ENCODE results near the gene PSMC5. TPM values are rescaled to one million over a fixed set of nuclear protein-coding genes. Genes with fewer than 3 reads are reported as not detected.

The PSMC5 gene
- polyA plus RNA-seq, 2 donors, result 137 to 156 TPM

DNA sequence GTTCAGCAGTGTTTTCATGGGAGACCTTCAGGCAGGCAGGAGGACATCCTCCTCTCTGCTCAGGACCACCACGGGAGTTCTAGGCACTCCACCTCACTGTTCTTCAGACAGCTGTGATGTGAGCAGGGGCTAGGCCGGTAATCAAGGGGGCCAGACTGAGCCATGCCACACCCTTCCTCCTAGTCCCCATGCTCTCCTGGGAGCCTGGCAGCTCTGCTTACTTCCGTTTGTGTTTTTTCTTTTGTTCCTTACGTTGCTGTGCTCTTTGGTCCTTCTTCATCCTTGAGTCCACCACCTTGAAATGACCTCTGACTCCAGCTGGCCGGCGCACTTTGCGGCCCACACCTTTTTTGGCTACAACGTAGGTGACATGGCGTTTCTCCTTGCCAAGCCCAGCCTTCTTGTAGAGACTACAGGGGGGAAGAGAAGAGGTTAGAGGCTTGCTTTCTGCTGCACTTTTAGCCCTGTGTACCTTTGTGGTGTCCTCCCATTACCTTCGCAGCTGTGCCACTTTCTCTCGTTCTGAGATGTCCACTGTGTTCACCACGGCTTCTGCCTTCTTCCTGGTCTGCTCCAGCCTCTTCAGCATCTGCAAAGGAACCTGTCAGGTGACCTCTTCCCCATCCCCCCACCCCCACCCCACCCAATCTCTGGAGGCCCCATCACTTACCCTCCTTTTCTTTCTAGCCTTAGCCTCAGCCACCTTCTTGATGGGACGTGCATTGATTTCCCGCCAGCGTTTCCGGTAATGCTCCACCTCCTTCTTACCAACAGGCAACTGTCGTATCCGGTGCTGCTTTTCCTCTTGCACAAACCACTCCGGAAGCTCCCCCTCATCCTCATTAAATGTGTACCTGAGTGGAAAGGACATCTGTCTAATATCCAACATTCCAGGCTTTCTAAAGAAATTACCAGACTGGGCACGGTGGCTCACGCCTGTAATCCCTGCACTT lies 7.4 kb upstream of the PSMC5 start:
- WGBS, 2 donors, result 69 to 72% methylated on average over 21 of the region's 21 CpGs
- H3K27ac ChIP-seq (ENCODE audit: low read depth in 2 of 2, low read length in 1 of 2), result peak overlapping the region in 1 of 2 donors; percentile 34
- H3K4me3 ChIP-seq (ENCODE audit: low read depth in 1 of 2, low read length in 2 of 2), result no peak overlapping the region
- H3K9me3 ChIP-seq (ENCODE audit: control insufficient read depth in 2 of 2, insufficient read depth in 1 of 2, low read depth in 1 of 2, low read length in 1 of 2), result no peaks in the 10 kb centered on the region
- H3K4me1 ChIP-seq (ENCODE audit: control insufficient read depth in 2 of 2, insufficient read depth in 2 of 2, low read length in 1 of 2), result no peaks in the 10 kb centered on the region
- peaks cover 42 to 62% of the 10 kb centered on the region in 2 donors for H3K36me3 ChIP-seq (ENCODE audit: control insufficient read depth in 2 of 2, insufficient read depth in 2 of 2, low read length in 1 of 2)
- no peaks in the 10 kb centered on the region for H3K27me3 ChIP-seq (ENCODE audit: control insufficient read depth in 1 of 2, insufficient read depth in 2 of 2, low read length in 2 of 2)

DNA sequence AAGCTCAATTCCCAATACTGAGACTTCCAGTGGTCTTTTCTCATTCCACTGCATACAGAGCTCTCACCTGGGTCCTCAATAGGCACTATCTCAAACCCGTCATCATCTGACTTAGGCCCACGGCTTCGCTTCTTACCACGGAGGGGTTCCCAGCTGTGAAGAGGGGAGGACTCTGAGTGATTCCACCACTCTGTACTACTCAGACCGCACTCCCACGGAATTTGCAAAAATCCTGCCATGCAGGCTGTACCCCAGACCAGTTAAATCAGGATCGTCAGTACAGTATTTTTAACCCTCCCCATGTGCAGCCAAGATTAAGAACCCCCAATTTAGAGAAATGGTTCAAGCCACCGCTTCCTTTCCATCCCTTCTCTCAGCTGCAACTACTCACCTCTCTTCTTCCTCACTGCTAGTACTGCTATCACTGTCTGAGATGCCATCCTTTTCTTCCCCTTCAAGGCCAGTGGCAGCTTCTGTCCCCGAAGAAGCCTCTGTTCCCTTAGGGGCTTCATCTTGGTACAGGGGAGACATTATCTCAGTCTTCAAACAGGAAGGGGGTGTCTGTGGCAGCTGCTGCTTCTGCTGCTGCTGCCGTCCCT lies 6.2 kb upstream of the PSMC5 start:
- peaks cover 42 to 59% of the 10 kb centered on the region in 2 donors for H3K36me3 ChIP-seq (ENCODE audit: control insufficient read depth in 2 of 2, insufficient read depth in 2 of 2, low read length in 1 of 2)
- WGBS, 2 donors, result 84 to 88% methylated on average over 10 of the region's 10 CpGs

DNA sequence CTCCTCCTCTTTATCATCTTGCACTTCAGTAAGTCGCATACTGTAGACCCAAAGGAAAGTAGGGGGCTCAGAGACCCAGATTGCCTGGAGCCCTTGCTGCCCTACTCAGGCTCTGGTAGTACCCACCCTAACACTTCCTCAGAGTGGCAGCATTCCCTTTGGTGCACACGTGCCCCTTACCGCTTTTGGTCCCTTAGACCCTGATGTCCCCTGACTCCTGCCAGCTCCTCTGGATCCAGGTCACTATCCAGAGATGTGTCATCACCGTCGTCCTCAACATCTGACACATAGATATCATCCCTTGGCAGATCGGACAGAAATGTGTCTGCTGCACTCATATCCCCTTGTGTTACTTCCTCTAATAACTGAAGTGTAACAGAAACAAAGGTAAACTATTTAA lies 5.4 kb upstream of the PSMC5 start:
- Histone ChIP-seq H3K9me3 (ENCODE audit: control insufficient read depth in 2 of 2, insufficient read depth in 1 of 2, low read depth in 1 of 2, low read length in 1 of 2) (no peaks in the 10 kb centered on the region), H3K4me1 (ENCODE audit: control insufficient read depth in 2 of 2, insufficient read depth in 2 of 2, low read length in 1 of 2) (peaks cover 0 to 5% of the 10 kb centered on the region in 2 donors), H3K4me3 (ENCODE audit: low read depth in 1 of 2, low read length in 2 of 2) (no peak overlapping the region), H3K36me3 (ENCODE audit: control insufficient read depth in 2 of 2, insufficient read depth in 2 of 2, low read length in 1 of 2) (peaks cover 42 to 57% of the 10 kb centered on the region in 2 donors), H3K27ac (ENCODE audit: low read depth in 2 of 2, low read length in 1 of 2) (no peak overlapping the region), H3K27me3 (ENCODE audit: control insufficient read depth in 1 of 2, insufficient read depth in 2 of 2, low read length in 2 of 2) (no peaks in the 10 kb centered on the region)
- WGBS, 2 donors, result 77 to 80% methylated on average over 6 of the region's 6 CpGs

More for the DNA sequence above, 6.2 kb upstream of the PSMC5 start:
- Histone ChIP-seq H3K4me1 (ENCODE audit: control insufficient read depth in 2 of 2, insufficient read depth in 2 of 2, low read length in 1 of 2) (peaks cover 0 to 3% of the 10 kb centered on the region in 2 donors), H3K27me3 (ENCODE audit: control insufficient read depth in 1 of 2, insufficient read depth in 2 of 2, low read length in 2 of 2) (no peaks in the 10 kb centered on the region), H3K27ac (ENCODE audit: low read depth in 2 of 2, low read length in 1 of 2) (no peak overlapping the region), H3K9me3 (ENCODE audit: control insufficient read depth in 2 of 2, insufficient read depth in 1 of 2, low read depth in 1 of 2, low read length in 1 of 2) (no peaks in the 10 kb centered on the region), H3K4me3 (ENCODE audit: low read depth in 1 of 2, low read length in 2 of 2) (no peak overlapping the region)

DNA sequence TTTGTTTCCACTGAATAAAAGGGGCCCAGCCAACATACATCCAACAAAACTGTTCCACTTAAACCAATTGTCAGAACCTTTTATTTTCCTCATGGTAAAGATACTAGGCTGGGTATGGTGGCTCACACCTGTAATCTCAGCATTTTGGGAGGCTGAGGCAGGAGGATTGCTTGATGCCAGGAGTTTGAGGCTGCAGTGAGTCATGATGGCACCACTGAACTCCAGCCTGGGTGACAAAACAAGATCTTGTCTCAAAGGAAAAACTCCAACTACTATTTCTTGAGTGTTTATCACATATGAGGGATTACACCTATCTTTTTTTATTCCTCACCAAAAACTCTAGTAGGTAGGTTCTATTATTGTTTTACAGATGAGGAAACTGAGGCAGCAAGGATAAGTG lies 4.7 kb upstream of the PSMC5 start:
- H3K36me3 ChIP-seq (ENCODE audit: control insufficient read depth in 2 of 2, insufficient read depth in 2 of 2, low read length in 1 of 2), result peaks cover 42 to 53% of the 10 kb centered on the region in 2 donors
- H3K4me1 ChIP-seq (ENCODE audit: control insufficient read depth in 2 of 2, insufficient read depth in 2 of 2, low read length in 1 of 2), result peaks cover 0 to 5% of the 10 kb centered on the region in 2 donors
- no peaks in the 10 kb centered on the region for H3K27me3 ChIP-seq (ENCODE audit: control insufficient read depth in 1 of 2, insufficient read depth in 2 of 2, low read length in 2 of 2)

DNA sequence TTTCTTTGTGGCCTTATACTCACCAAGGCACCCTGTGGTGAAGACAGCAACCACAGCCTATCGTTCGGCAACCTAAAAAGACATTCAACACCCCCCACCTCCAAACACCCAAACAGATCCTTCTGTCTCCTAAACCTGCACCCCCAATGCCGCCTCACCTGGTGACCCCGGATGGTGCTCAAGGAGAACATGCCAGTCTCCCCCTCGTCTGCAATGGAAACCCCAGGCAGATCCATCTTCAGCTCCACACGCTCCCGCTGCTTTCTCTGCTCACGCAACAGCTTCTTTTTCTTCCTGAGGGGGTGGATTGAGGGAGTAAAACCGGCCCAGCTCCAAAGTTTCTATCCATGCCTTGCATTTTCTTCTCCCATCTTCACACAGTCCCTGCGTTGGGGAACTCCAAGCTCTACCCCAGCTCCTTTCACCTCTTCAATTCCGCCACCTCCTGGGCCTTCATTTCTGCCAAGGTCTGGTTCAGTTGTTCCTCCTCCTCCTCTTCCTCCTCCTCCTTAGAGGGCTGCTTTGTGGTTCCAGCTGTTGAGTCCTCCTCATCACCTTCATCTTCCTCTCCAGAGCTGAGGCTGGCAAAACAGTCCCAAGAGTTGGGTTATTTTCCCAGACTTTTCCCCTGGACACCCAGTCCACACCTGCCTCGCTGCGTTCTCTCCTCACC lies 3.4 kb upstream of the PSMC5 start:
- no peaks in the 10 kb centered on the region for H3K9me3 ChIP-seq (ENCODE audit: control insufficient read depth in 2 of 2, insufficient read depth in 1 of 2, low read depth in 1 of 2, low read length in 1 of 2)
- H3K36me3 ChIP-seq (ENCODE audit: control insufficient read depth in 2 of 2, insufficient read depth in 2 of 2, low read length in 1 of 2), result peaks cover 33 to 44% of the 10 kb centered on the region in 2 donors
- WGBS, 2 donors, result 91 to 95% methylated on average over 13 of the region's 13 CpGs
- H3K27me3 ChIP-seq (ENCODE audit: control insufficient read depth in 1 of 2, insufficient read depth in 2 of 2, low read length in 2 of 2), result no peaks in the 10 kb centered on the region
- H3K4me3 ChIP-seq (ENCODE audit: low read depth in 1 of 2, low read length in 2 of 2), result no peak overlapping the region
- H3K4me1 ChIP-seq (ENCODE audit: control insufficient read depth in 2 of 2, insufficient read depth in 2 of 2, low read length in 1 of 2), result peaks cover 0 to 5% of the 10 kb centered on the region in 2 donors
- no peak overlapping the region for H3K27ac ChIP-seq (ENCODE audit: low read depth in 2 of 2, low read length in 1 of 2)

More for the DNA sequence above, 4.7 kb upstream of the PSMC5 start:
- no peak overlapping the region for H3K27ac ChIP-seq (ENCODE audit: low read depth in 2 of 2, low read length in 1 of 2)
- no peaks in the 10 kb centered on the region for H3K9me3 ChIP-seq (ENCODE audit: control insufficient read depth in 2 of 2, insufficient read depth in 1 of 2, low read depth in 1 of 2, low read length in 1 of 2)
- H3K4me3 ChIP-seq (ENCODE audit: low read depth in 1 of 2, low read length in 2 of 2), result no peak overlapping the region

DNA sequence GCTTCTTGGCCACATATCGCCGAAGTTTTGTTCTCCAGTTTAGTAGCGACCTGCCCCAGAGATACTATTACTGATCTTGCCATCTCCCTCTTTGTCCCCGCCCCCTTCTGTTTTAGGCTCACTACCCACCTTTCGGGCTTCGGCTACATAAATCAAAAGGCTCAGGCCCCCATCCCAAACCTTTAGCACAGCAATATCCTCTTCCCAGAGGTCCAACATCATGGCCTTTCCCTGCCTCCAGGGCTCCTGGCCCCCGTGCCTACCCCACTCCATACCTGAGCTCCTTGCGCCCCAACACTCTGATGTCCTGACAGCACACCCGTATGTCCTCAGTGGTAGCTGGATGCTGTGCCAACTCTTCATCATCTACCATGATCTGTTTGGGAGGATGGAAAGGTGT lies 2.9 kb upstream of the PSMC5 start:
- H3K27me3 ChIP-seq (ENCODE audit: control insufficient read depth in 1 of 2, insufficient read depth in 2 of 2, low read length in 2 of 2), result no peaks in the 10 kb centered on the region
- peaks cover 32 to 44% of the 10 kb centered on the region in 2 donors for H3K36me3 ChIP-seq (ENCODE audit: control insufficient read depth in 2 of 2, insufficient read depth in 2 of 2, low read length in 1 of 2)
- peaks cover 0 to 5% of the 10 kb centered on the region in 2 donors for H3K4me1 ChIP-seq (ENCODE audit: control insufficient read depth in 2 of 2, insufficient read depth in 2 of 2, low read length in 1 of 2)
- H3K9me3 ChIP-seq (ENCODE audit: control insufficient read depth in 2 of 2, insufficient read depth in 1 of 2, low read depth in 1 of 2, low read length in 1 of 2), result no peaks in the 10 kb centered on the region
- no peak overlapping the region for H3K27ac ChIP-seq (ENCODE audit: low read depth in 2 of 2, low read length in 1 of 2)
- no peak overlapping the region for H3K4me3 ChIP-seq (ENCODE audit: low read depth in 1 of 2, low read length in 2 of 2)
- WGBS, 2 donors, result 93% methylated on average over 9 of the region's 9 CpGs

DNA sequence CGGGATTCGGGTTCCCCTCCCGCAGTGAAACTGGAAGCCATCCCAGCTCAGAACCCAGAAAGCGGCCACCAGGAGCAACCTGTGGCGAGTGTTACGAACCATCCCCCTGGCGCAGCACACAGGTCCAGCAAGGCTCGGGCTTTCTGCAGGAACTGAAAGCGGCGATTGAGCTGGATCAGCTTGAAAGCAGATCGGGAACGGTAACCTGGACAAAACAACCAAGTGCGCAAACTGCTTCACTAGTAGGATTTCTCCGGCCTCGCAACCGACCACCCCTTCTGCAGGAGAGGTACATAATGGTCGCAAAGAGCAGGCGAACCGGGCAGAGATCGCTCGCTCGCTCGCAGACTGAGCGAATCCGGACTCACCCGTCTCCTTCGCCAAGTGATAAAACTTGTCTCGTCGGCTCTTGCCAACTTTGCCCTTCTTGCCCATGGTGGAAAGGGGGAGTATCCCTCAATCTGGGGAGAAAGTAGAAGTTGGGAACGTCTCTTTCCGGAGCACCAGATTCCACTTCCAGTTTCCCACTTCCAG lies 696 bp upstream of the PSMC5 start:
- Histone ChIP-seq H3K4me1 (ENCODE audit: control insufficient read depth in 2 of 2, insufficient read depth in 2 of 2, low read length in 1 of 2) (peaks cover 0 to 5% of the 10 kb centered on the region in 2 donors), H3K9me3 (ENCODE audit: control insufficient read depth in 2 of 2, insufficient read depth in 1 of 2, low read depth in 1 of 2, low read length in 1 of 2) (no peaks in the 10 kb centered on the region), H3K27me3 (ENCODE audit: control insufficient read depth in 1 of 2, insufficient read depth in 2 of 2, low read length in 2 of 2) (no peaks in the 10 kb centered on the region), H3K4me3 (ENCODE audit: low read depth in 1 of 2, low read length in 2 of 2) (peak overlapping the region; percentile 68 to 88), H3K36me3 (ENCODE audit: control insufficient read depth in 2 of 2, insufficient read depth in 2 of 2, low read length in 1 of 2) (peaks cover 37 to 50% of the 10 kb centered on the region in 2 donors), H3K27ac (ENCODE audit: low read depth in 2 of 2, low read length in 1 of 2) (peak overlapping the region; percentile 91 to 94)
- WGBS, 2 donors, result 0 to 1% methylated on average over 31 of the region's 31 CpGs

DNA sequence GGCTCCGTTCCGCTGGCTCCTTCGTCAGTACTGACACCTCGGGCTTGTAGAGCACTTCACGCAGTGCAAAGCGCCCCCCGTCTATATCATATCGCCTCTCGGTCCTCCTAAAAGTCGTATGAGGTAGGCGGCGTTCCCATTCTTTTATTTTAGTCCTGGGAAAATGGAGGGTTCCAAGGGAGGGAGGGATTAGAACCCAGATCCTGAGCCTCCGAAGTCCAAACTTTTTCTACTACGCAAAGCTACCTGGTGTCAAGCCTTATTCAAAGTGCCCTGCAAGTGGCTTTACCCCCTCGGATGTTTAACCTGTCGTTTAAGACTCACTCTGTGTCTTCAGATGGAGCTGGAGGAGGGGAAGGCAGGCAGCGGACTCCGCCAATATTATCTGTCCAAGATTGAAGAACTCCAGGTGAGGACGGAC lies 580 bp downstream of the PSMC5 start:
- H3K27me3 ChIP-seq (ENCODE audit: control insufficient read depth in 1 of 2, insufficient read depth in 2 of 2, low read length in 2 of 2), result no peaks in the 10 kb centered on the region
- peak overlapping the region; percentile 68 to 88 for H3K4me3 ChIP-seq (ENCODE audit: low read depth in 1 of 2, low read length in 2 of 2)
- H3K27ac ChIP-seq (ENCODE audit: low read depth in 2 of 2, low read length in 1 of 2), result peak overlapping the region; percentile 91 to 94
- H3K4me1 ChIP-seq (ENCODE audit: control insufficient read depth in 2 of 2, insufficient read depth in 2 of 2, low read length in 1 of 2), result peaks cover 0 to 5% of the 10 kb centered on the region in 2 donors
- no peaks in the 10 kb centered on the region for H3K9me3 ChIP-seq (ENCODE audit: control insufficient read depth in 2 of 2, insufficient read depth in 1 of 2, low read depth in 1 of 2, low read length in 1 of 2)
- 1% methylated on average over 19 of the region's 19 CpGs for WGBS, 2 donors
- H3K36me3 ChIP-seq (ENCODE audit: control insufficient read depth in 2 of 2, insufficient read depth in 2 of 2, low read length in 1 of 2), result peaks cover 46 to 57% of the 10 kb centered on the region in 2 donors

DNA sequence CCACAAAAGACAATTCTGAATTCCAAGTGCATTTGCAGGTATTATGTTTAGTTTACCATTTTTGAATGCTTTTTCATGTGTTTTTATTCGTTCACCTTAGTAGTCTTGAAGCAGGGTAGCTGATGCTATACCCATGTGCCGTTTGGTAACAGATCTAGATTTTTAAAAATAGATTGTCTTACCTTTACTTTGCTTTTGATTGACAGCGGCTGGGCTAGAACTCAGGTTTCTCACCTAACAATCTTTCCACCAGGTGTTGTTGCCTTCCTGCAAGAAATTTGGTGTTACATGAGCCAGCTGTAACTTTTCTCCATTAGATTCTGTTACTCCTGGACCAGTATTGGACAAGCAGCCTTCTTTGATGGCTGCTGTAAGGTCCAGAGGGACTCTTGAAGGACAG lies 1.7 kb downstream of the PSMC5 start:
- peaks cover 52 to 61% of the 10 kb centered on the region in 2 donors for H3K36me3 ChIP-seq (ENCODE audit: control insufficient read depth in 2 of 2, insufficient read depth in 2 of 2, low read length in 1 of 2)
- H3K27me3 ChIP-seq (ENCODE audit: control insufficient read depth in 1 of 2, insufficient read depth in 2 of 2, low read length in 2 of 2), result no peaks in the 10 kb centered on the region
- 88% methylated on average over 3 of the region's 3 CpGs for WGBS, 2 donors
- no peak overlapping the region for H3K4me3 ChIP-seq (ENCODE audit: low read depth in 1 of 2, low read length in 2 of 2)
- no peaks in the 10 kb centered on the region for H3K9me3 ChIP-seq (ENCODE audit: control insufficient read depth in 2 of 2, insufficient read depth in 1 of 2, low read depth in 1 of 2, low read length in 1 of 2)
- H3K4me1 ChIP-seq (ENCODE audit: control insufficient read depth in 2 of 2, insufficient read depth in 2 of 2, low read length in 1 of 2), result peaks cover 0 to 5% of the 10 kb centered on the region in 2 donors
- no peak overlapping the region for H3K27ac ChIP-seq (ENCODE audit: low read depth in 2 of 2, low read length in 1 of 2)

All from esophagus (tissue), 2 donors.